Smooth muscle cell (in vitro differentiated cells): ENCODE measurements around the gene CTDSPL2. TPM values are rescaled to one million over a fixed set of nuclear protein-coding genes. Genes with fewer than 3 reads are reported as not detected.

ENCODE experiments used
- DNase-seq: peaks from one replicate; lab custom pipeline; 2025; ENCODE audit not compliant: unreplicated experiment; lab: John Stamatoyannopoulos, UW
- H2AFZ ChIP-seq: fragments of 200-600 bp; sonication (generic); 2 replicates; pipeline ENCODE4 v1.6.0; 2016; ENCODE audit warnings: antibody characterized with exemption, low read depth, mild to moderate bottlenecking
- H3F3A ChIP-seq: fragments of 200-600 bp; sonication (generic); 2 replicates; pipeline ENCODE4 v1.6.0; 2017; ENCODE audit warnings: antibody characterized with exemption, low read depth
- H3K27ac ChIP-seq: fragments of 200-600 bp; sonication (generic); 2 replicates; pipeline ENCODE4 v1.5.1; 2016; ENCODE audit warnings: low read depth, mild to moderate bottlenecking
- H3K27me3 ChIP-seq: fragments of 200-600 bp; sonication (generic); 2 replicates; pipeline ENCODE4 v1.6.1; 2016; ENCODE audit warnings: low read depth, mild to moderate bottlenecking
- H3K36me3 ChIP-seq: fragments of 200-600 bp; sonication (generic); 2 replicates; pipeline ENCODE4 v1.5.1; 2016; ENCODE audit warnings: low read depth
- H3K4me1 ChIP-seq: fragments of 200-600 bp; sonication (generic); 2 replicates; pipeline ENCODE4 v1.5.1; 2016; ENCODE audit warnings: low read depth
- H3K4me2 ChIP-seq: fragments of 200-600 bp; sonication (generic); 2 replicates; pipeline ENCODE4 v1.6.0; 2016; ENCODE audit warnings: mild to moderate bottlenecking
- H3K4me3 ChIP-seq: fragments of 200-600 bp; sonication (generic); 2 replicates; pipeline ENCODE4 v1.5.1; 2016; ENCODE audit warnings: mild to moderate bottlenecking
- H3K79me2 ChIP-seq: fragments of 200-600 bp; sonication (generic); 2 replicates; pipeline ENCODE4 v1.6.0; 2016; ENCODE audit warnings: low read depth, mild to moderate bottlenecking
- H3K9ac ChIP-seq: fragments of 200-600 bp; sonication (generic); 2 replicates; pipeline ENCODE4 v1.6.0; 2016; ENCODE audit warnings: low read depth
- H3K9me3 ChIP-seq: fragments of 200-600 bp; sonication (generic); replicated peaks from 2 replicates; pipeline ENCODE4 v1.5.1; 2016; ENCODE audit warnings: low read depth
- H4K20me1 ChIP-seq: fragments of 200-600 bp; sonication (generic); 2 replicates; pipeline ENCODE4 v1.6.0; 2016; ENCODE audit warnings: low read depth
- WGBS: methylation state at CpG from one replicate; pipeline ENCODE4 v1.1.7; 2016; ENCODE audit warnings: low lambda C conversion rate; 5-methylcytosine and 5-hydroxymethylcytosine counted together
- polyA plus RNA-seq: library from polyadenylated mRNA; unstranded; fragments of >200 nt; fragmentation: Nextera tagmentation; extraction: Ambion mirVana; gene quantifications from 2 replicates; pipeline ENCODE4 v1.2.1, GENCODE V29; 2016
- total RNA-seq: library from RNA; depleted of rRNA; stranded (reverse); fragments of >200 nt; gene quantifications from 2 replicates; pipeline ENCODE4 v1.2.3, GENCODE V29; 2014
- TF ChIP-seq, protein P1 (sequence below): fragments of 200-600 bp; sonication (generic); IDR thresholded peaks from 2 replicates; pipeline ENCODE4 v1.5.1; 2017; ENCODE audit warnings: borderline replicate concordance, mild to moderate bottlenecking, antibody characterized with exemption; ENCODE audit not compliant: insufficient read depth, poor library complexity, severe bottlenecking

CTDSPL2 gene
- total and polyA plus RNA-seq, 2 experiments from 2014 or later: 15.6 to 83.9 TPM

GRCh38 chr15:44516436-44516835 is 89.0 kb downstream of the CTDSPL2 start:
- Histone ChIP-seq H3K4me2 (no peak overlapping the region), H3K9ac (no peak overlapping the region), H3K9me3 (no peaks in the 10 kb centered on the region), H3K4me1 (no peaks in the 10 kb centered on the region), H4K20me1 (peaks cover 4% of the 10 kb centered on the region), H3K4me3 (no peak overlapping the region), H3K27me3 (no peaks in the 10 kb centered on the region), H3K36me3 (peaks cover 4% of the 10 kb centered on the region), H3K79me2 (peaks cover 8% of the 10 kb centered on the region), H3F3A (no peaks in the 10 kb centered on the region), H2AFZ (no peak overlapping the region), H3K27ac (no peak overlapping the region)
- no peak for DNase-seq
- TF ChIP-seq, protein P1, sequence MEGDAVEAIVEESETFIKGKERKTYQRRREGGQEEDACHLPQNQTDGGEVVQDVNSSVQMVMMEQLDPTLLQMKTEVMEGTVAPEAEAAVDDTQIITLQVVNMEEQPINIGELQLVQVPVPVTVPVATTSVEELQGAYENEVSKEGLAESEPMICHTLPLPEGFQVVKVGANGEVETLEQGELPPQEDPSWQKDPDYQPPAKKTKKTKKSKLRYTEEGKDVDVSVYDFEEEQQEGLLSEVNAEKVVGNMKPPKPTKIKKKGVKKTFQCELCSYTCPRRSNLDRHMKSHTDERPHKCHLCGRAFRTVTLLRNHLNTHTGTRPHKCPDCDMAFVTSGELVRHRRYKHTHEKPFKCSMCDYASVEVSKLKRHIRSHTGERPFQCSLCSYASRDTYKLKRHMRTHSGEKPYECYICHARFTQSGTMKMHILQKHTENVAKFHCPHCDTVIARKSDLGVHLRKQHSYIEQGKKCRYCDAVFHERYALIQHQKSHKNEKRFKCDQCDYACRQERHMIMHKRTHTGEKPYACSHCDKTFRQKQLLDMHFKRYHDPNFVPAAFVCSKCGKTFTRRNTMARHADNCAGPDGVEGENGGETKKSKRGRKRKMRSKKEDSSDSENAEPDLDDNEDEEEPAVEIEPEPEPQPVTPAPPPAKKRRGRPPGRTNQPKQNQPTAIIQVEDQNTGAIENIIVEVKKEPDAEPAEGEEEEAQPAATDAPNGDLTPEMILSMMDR: no peak

DNA sequence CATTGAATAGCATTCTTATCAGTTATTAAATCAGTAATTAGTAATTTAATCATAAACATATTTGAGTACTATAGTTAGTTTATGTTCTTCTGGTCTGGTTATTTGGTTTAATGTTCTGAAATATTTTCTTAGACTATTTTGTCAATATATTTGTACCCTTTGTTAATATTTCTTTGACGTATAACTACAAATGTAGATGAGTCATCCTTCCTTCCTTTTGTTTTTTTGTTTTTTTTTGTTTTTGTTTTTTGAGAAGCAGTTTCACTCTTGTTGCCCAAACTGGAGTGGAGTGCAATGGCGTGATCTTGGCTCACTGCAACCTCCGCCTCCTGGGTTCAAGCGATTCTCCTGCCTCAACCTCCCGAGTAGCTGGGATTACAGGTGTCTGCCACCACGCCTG is 92.1 kb downstream of the CTDSPL2 start:
- H3K79me2 ChIP-seq: peaks cover 8% of the 10 kb centered on the region
- H4K20me1 ChIP-seq: peaks cover 4% of the 10 kb centered on the region
- no peaks in the 10 kb centered on the region for H3F3A ChIP-seq
- no peak overlapping the region for H3K27ac ChIP-seq
- H3K36me3 ChIP-seq: peaks cover 5% of the 10 kb centered on the region
- H3K4me2 ChIP-seq: no peak overlapping the region
- H3K27me3 ChIP-seq: no peaks in the 10 kb centered on the region
- no peak overlapping the region for H3K4me3 ChIP-seq
- H3K4me1 ChIP-seq: no peaks in the 10 kb centered on the region
- no peak for DNase-seq
- no peaks in the 10 kb centered on the region for H3K9me3 ChIP-seq
- no peak overlapping the region for H2AFZ ChIP-seq
- WGBS: 98% methylated on average over 6 of the region's 6 CpGs
- no peak overlapping the region for H3K9ac ChIP-seq
- TF ChIP-seq, protein P1: no peak

DNA sequence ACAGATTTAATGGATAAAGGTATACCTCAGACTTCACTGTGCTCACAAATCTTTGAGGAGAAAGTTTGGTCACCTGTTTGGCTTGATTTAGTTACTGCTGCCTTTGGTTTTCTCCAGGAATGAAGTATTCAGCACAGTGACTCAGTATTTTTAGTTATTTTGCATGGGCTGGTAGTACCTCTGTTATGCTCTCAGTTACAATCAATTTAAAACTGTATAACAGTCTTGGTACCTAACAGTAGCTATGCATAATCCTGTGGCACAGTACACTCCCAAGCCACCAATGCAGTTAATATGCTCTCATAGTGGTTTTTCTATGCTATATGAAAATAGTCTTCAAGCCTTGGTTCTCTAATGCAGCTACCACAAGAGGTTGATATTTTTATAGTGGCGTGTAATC is 97.6 kb downstream of the CTDSPL2 start:
- H3K27me3 ChIP-seq: no peaks in the 10 kb centered on the region
- peaks cover 11% of the 10 kb centered on the region for H3K36me3 ChIP-seq
- TF ChIP-seq, protein P1: no peak
- H3K27ac ChIP-seq: no peak overlapping the region
- no peak overlapping the region for H3K9ac ChIP-seq
- H2AFZ ChIP-seq: no peak overlapping the region
- H3K4me3 ChIP-seq: no peak overlapping the region
- H3F3A ChIP-seq: peaks cover 10% of the 10 kb centered on the region
- no peaks in the 10 kb centered on the region for H3K9me3 ChIP-seq
- no peak overlapping the region for H3K4me2 ChIP-seq
- DNase-seq: no peak
- H3K79me2 ChIP-seq: no peaks in the 10 kb centered on the region
- H4K20me1 ChIP-seq: no peaks in the 10 kb centered on the region
- WGBS: 100% methylated on average over 1 of the region's 1 CpG
- no peaks in the 10 kb centered on the region for H3K4me1 ChIP-seq

DNA sequence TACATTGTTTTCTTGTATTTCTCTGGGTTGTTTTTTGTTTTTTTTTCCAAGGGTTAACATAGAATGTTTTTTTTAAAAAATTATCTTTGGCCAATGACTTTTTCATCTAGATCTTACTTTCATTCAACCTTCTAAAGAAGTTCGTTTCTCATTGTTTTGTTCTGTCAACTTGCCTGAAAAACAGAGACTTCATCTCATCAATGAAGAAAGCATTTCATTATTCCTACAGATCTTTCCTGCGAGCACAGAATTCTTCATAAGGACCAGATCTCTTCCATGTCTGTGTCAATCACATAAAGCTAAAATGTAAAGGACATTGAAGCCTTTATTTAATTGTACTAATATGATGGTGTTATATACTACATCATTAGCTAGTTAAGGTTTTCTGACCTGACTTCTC is 99.8 kb downstream of the CTDSPL2 start:
- Histone ChIP-seq H3K4me3 (no peak overlapping the region), H3K9me3 (no peaks in the 10 kb centered on the region), H3K4me1 (no peaks in the 10 kb centered on the region), H3K9ac (no peak overlapping the region), H3K36me3 (peaks cover 6% of the 10 kb centered on the region), H2AFZ (no peak overlapping the region), H3K4me2 (no peak overlapping the region), H3F3A (peaks cover 10% of the 10 kb centered on the region), H3K27ac (no peak overlapping the region), H3K79me2 (no peaks in the 10 kb centered on the region), H3K27me3 (no peaks in the 10 kb centered on the region), H4K20me1 (no peaks in the 10 kb centered on the region)
- DNase-seq: no peak
- TF ChIP-seq, protein P1: no peak
- 95% methylated on average over 2 of the region's 2 CpGs for WGBS
